ENCODE measurements around the gene ABHD15. TPM values are rescaled to one million over a fixed set of nuclear protein-coding genes. Genes with fewer than 3 reads are reported as not detected.

Gene ABHD15
- total RNA-seq, 1 donor from 2014 or later: 0.78 TPM

DNA sequence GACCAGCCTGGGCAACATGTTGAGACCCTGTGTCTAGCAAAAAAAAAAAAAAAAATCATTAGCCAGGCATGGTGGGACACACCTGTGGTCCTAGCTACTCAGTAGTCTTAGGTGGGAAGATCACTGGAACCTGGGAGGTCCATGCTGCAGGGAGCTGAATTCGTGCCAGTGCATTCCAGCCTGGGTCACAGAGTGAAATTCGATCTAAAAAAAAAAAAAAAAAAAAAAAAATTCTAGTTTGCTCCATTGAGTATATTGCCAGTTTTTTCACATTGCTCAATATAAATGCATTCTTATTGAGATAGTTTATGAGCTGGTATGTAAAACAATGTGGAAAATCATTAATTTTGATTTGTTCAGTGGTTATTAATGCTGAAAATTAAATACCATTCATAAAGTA lies 52.0 kb downstream of the ABHD15 start:
- no peak for DNase-seq

DNA sequence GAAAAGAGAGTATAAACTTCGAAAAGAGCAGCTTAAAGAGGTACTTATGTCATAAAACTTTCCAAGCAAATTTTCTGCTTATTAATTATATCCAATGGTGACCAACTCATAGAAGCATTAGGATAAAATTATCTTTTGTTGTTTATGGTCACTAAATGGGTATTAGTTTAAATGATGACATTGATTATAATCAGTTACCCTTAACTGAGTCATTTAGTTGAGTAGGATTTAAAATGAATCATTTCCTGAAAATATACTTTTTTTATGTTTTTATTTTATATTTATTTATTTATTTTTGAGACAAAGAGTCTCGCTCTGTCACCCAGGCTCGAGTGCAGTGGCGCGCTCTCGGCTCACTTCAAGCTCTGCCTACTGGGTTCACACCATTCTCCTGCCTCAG lies 55.9 kb downstream of the ABHD15 start:
- no peak for DNase-seq

Other genes with a start within 250 kb of the ABHD15 start
- gene TAOK1, start 176.7 kb downstream of the ABHD15 start, total RNA-seq: 170 TPM
- 6.9 TPM for gene TP53I13, start 1.7 kb upstream of the ABHD15 start, total RNA-seq
- gene GIT1, start 22.6 kb upstream of the ABHD15 start, total RNA-seq: 29.6 TPM
- gene ANKRD13B, start 26.1 kb upstream of the ABHD15 start, total RNA-seq: 28.1 TPM
- 0.47 TPM for gene CORO6, start 55.9 kb upstream of the ABHD15 start, total RNA-seq

All from occipital lobe (tissue), 2 donors.